GM04503 (cell line): Measurements from ENCODE around the gene BUD13.
A peak's percentile ranks its signal among the peaks of the same experiment; 100 is the strongest.

Source experiments
- DNase-seq: peaks from one replicate; pipeline ENCODE4 v3.0.0-alpha.2; 2012; ENCODE audit warnings: low read depth

BUD13 gene

DNA sequence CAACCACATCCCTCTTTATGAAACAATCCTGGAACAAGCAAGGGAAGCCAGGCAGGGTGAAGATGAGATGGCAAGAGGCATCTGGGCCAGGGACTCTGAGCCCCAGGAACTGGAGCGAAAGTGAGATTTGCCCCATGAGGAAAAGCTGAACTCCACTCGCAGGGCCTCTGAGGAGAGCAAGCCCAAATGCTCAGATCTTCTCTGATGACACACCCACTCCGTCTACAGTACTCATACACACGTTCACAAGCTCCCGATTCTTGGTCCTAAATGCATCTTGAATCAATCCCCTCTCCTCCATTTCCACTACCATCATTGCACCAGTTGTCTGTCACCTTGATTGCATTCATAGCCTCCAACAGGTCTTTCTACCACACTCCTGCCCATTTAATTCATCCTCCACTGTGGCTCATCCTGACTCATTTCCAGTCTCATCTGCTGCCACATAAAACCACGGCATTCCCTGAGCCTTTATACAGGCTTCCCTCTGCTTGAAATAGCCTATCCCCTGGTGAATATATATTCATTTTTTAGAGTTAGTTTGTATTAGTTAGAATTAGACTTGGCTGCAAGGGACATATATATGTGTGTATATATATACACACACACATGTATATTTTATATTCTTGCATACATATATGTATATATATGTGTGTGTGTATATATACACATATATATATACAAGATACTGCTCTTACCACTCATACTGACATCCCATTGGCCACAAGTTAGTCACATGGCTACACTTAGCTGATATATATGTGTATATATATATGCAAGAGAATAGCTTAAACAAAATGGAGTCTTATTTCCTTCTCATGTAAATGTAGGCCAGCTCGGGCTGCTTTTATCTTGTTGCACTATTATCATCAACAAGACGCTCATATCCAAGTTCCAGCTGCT, 20.3 kb upstream of the BUD13 start:
- peak; percentile 51 for DNase-seq

DNA sequence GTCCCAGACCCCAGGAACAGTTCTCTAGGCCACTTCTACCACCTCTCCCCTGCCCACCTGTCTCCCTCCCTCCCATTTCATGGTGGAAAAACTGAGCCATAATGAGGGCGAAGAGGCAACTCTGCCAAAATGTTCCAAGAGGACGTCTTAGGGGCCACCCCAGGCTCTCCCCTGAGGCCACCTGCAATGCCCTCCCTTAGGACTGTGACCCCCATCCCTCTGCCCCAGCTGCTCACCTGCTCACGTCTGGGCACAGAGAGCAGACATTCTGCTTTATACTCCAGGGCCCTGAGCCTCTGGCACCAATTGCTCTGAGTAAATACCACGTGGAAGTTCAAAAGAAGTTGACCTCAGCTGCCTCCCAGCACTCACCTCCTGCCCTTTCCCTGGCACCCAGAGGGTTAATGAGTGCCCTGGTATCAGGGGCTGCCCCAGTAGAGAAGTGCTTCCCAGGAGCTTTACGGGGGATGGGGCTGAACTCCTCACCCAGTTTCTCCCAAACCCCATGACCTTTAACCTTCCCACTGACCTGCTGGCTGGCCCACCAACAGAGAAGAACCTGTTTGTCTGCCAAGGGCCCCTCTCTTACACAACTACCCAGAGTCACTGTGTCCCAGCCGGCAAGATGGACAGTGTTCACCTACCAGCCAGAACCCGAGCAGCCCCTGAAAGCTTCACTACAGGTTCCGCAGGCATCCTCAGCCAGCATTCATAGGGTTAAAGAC, 19.5 kb upstream of the BUD13 start:
- no peak for DNase-seq

DNA sequence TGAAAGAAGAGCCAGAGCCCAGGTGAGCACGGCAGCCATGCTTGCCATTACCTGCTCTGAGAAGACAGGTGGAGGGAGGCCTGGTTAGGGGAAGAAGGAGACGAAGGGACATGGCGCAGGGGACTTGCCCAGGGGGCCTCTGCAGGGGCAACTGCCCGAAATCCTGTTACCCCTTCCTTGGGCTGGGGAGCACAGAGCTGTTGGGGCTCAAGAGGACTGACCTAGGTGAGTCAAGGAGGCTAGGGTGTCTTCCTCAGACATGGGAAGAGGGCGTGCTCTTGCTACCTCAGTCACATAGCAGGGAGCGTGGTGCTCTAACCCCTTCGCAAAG, 19.0 kb upstream of the BUD13 start, which contains the start of gene APOA5:
Gene APOA5, minus strand, starts transcription at position 67 of the 331 bp plus-strand sequence. Its CDS starts 19 bp downstream, at position 48.
- DNase-seq = no peak

DNA sequence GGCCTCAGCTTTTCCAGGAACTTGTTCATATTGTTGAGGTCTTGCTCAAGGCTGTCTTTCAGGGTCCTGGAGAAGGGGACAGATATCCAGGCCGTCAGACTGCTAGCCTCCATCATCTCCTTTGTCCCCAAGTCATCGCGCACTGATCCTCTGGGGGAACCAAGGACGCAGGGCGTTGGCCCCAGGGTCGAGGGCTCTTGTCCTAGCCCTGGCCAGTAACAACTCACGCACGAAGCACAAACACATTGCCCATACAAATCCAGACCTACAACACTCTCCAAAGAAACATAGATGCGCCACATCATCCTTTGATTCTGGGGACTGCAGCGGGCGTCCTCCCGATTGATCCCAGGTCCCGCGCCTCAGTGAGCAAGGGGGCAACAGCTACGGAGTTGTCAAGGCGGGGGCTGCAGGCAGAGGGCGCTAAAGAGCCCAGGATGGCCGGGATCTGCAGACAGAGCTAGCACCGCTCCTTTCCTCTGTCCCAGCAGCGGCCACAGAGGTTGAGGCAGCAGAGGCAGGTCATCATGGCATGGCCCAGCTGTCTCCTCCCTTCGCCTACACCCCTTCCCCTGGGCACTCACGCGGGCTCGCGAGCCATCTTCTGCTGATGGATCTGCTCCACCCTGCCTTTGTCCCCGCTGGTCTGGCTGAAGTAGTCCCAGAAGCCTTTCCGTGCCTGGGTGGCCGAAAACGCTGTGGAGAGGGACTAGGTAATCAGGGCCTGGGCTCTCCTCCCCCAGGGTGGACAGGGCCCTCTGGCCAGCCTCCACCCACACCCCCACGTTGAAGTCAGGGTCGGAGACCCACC, 18.4 kb upstream of the BUD13 start:
- DNase-seq = no peak

DNA sequence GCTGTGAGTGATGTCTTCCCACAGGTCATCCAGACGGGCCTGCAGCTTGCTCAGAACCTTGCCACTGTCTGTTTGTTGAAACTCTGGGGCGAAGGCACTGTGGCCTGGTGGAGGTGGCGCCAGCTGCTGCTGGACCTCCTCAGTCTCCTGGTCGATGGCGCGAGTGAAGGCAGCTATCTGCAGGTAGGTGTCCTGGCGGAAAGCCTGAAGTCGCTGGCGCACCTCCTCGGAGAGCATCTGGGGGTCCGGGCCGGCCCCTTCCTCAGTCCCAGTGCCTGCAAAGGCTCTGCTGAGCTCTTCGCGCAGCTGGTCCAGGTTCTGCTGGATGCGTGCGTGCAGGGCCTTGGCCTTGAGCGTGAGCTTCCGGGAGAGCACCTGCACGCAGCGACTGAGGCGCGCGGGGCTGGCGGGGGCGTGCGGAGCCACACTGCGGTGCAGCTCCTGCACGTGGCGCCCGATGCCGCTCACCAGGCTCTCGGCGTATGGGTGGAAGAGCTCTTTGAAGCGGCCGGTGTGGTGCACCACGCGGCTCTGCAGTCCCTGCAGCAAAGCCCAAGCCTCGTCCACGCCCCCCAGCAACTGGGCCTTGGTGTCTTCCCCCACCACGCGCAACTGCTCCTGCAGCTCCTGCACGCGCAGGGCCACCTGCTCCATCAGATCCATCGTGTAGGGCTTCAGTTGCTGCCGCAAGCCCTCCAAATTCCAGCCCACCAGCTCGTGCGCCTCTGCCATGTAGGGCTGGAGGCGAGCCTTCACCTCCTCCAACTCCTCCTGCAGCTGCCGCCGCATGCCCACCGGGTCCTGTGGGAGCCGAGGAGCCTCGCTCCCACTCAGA, 17.6 kb upstream of the BUD13 start:
- DNase-seq = no peak

DNA sequence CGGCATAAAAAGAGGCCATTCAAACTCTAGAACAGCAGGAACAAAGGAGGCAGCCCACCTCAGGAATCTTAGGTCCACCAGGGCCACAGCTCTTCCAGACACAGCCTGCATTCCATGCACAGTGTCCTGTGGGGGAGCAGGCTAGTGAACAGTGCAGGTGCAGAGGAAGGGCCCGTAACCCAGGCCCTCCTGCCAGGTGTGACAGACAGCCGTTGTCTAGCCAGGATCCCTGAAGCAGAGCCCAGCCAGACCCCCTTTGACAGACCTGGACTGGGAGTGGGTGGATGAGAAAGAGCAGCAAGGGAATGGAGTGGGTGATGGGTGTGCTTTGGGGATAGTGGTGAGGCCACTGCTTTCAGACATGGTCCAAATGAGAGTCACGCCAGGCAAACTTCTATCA, 16.2 kb upstream of the BUD13 start:
- DNase-seq = no peak

DNA sequence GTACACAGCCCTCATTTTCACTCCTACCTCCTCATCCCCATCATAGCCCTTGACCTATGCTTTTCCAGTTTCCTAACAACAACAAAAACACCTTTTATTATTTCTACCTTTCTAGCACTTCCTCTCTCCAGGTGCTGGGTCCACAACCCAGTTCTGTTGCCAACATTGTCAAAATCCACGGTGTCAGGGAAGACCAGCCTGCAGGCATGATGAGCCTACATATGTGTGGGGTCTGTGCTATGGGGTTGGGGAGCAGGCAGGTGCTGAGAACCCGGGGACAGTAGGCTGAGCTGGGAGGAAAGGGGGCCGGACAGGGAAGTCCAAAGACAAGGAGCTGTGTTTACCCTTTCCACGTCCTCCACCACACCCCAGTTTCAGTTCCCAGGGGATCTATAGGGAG, 15.7 kb upstream of the BUD13 start:
- DNase-seq = no peak

DNA sequence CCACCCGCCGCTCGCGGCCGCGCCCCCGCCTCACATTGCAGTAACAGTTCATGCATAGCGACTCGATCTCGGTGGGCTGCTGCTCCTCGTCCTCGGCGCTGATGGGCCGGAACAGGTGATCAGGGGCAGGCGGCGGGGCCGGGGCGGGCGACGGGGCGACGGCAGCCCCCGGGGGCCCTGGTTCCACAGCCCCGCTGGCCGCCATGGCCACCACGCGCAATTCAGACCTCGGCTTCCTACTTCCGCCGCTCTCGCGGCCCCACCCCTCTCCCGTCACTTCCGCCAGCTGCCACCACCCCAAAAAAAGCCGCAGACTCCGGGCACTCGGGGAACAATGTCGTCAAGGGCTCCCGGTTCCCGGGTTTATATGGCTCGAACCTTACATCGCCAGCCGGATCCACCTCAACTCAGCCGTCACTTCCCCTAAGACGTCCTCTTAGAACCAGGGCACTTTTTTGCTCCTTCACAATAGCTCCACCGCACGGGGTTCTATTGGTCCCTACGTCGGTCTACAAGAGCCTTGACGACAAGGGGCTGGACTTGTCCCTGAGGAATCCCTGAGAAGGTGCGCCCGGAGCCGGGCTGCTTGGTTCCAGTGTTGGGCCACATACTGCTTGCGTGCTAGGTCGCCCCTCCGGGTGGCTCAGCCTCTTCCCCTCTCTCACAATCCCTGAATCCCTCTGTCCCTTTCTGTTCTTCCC, 15.1 kb upstream of the BUD13 start, which contains the start of gene ZPR1:
Gene ZPR1, minus strand, starts transcription at position 238 of the 701 bp plus-strand sequence. Its CDS starts 33 bp downstream, at position 205.
- peak; percentile 27 for DNase-seq

DNA sequence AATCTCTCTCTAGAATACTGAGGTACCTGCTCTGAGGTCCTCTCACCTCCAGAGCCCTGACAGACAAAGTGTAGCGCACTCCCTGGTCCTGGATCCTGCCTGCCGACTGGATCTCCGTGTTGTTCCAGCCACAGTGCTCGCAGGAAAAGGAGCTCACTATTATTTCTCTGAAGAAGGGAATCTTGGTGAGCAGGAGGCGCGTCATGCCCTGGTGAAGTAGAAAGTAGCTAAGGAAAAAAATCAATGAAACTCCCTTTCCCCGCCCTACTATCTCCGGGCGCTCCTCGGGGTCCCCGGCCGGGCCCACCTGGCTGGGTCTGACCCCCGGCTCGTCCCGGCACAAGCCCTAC, 14.6 kb upstream of the BUD13 start:
- no peak for DNase-seq

DNA sequence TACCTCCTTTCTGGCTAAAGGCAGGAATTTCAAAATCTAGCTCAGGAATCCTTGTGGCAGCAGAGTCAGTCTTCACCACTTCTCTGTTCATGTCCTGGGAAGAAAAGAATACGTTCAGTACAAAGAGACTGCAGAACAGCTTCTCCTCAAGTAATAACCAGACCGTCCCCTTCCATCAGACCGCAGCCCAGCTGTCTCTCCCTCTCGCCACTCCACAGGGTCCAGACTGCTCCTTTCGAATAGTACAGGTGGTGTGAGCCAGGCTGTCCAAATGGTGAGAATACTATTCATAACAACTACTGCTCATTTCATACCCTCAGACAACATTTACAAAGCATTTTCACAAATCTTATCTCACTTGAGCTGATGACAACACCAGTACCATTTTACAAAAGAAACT, 14.2 kb upstream of the BUD13 start:
- DNase-seq = no peak

DNA sequence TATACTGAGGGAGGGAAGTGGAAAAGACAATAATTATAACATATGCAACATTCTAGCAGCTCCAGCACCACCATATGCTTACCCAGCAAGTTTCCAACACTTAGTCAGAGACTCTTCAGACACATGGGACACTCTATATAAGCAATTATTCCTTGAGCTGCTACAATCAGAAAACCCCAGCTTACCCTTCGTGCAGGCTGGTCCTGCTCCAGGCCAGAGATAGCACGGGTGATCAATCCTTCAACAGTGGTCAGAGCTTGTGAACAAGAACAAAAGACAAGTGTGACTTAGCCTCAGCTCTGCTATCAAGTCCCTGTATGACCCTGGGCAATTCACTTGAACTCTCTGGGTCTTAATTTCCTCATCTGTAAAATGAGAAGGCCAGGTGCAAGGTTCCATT, 13.5 kb upstream of the BUD13 start:
- no peak for DNase-seq

DNA sequence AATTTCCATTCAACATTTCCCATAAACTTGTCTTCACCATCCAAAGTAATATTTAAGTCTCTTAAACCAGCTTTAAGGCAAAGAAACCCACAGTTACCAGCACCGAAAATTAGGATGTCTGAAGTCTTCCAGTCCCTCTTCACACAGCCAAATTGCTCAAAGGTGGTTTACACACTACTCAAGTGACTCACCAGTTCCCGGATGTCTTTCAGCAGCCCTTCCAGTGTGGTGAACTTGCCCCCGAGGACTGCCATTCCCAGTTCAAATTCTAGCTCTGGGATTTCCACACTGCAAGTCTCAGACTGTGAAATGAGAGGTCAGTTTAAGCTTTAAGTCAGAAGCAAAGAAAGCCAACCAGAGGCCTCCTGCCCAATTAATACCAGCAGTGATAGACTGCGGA, 9.9 kb upstream of the BUD13 start:
- peak; percentile 29 for DNase-seq

DNA sequence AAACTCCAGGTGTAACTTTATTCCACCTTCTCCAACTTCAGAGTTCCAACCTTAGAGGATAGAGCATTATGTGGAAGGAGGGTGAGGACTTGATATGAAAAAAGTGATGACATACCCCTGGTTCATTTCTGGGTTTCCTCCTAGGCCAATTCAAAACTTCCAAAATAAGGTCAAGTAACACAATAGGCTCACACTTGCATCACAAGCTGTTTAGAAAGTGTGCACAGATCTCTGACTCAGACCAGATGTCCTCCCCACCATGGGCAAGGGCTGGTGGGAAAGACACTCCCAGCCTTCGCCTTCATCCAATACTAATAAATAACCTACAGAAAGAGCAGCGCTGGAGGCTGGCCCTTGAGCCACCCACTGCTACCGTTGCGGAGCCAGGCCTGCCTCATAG, 5.8 kb upstream of the BUD13 start:
- DNase-seq = no peak

DNA sequence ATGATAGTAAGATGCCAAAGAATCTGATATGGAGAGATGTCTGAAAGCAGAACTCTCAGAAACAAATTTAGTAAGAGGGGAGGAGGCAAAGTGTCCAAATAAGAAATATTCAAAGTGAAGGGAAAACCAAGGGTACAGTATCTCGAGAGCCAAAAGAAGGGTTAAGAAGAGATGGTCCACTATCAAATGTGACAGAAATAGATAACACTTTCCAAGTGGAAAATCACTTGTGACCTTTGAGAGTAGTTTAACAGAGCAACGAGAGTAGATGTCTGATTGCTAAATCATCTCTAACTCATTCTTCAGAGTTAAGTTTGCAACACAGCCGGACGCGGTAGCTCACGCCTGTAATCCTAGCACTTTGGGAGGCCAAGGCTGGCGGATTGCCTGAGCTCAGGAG, 4.3 kb upstream of the BUD13 start:
- DNase-seq = no peak

DNA sequence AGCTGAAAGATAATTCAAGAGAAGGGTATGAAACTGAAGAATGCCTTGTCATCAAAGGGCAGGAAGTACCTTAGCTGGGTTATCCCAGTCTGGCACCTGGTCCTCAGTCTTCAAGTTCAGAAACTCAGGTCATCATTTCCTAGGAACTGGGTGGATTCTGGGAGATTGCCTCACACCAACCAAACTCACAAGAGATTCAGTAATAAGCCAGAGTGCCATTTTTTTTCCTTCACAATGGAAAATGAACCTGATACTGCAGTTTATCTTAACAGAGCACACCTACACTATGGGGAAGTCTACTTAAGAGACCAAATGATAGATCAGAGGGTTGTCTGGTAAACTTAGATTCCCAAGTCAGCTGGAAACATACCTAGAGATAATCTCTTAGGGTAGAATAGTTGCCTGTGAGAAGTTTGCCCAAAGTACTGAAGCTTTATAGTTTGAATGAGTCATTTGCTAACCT, 3.8 kb upstream of the BUD13 start:
- DNase-seq = no peak

DNA sequence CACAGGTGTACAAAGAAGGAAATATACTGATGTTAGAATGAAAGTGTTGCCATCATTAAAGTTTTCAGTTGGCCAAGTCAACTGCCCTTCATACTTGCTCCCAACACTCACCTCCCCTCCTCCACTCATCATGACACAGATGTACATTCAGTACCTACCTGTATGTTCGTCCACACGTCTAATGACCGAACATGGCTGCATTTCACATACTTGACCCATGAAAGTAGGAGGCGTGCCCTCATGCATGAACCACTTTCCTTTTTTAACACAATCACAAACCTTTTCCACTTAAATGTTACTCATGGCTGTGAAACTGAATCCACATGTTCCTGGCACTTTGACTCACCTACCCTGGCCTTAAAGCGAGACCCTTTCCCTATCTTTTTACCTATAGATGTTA, 3.2 kb upstream of the BUD13 start:
- DNase-seq = no peak

DNA sequence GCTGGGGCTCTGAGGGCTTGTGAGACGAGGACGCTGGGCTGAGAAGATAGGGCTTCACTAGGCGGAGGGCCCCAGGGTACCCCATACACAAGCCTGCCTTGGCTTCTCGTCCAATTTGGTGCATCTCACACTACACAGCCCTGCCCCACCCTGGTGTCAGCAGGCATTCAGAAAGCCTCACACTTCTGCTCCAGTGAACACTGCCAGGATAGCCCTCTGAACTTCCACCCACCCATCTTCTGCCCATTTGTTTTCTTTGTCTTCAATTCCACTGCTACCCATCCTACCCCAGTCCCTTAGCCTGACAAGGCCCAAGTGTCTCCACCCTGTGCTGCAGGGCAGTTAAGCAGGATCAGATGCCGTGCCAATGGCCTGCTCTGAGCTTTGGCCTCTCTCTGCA, 1.9 kb upstream of the BUD13 start:
- DNase-seq = no peak

DNA sequence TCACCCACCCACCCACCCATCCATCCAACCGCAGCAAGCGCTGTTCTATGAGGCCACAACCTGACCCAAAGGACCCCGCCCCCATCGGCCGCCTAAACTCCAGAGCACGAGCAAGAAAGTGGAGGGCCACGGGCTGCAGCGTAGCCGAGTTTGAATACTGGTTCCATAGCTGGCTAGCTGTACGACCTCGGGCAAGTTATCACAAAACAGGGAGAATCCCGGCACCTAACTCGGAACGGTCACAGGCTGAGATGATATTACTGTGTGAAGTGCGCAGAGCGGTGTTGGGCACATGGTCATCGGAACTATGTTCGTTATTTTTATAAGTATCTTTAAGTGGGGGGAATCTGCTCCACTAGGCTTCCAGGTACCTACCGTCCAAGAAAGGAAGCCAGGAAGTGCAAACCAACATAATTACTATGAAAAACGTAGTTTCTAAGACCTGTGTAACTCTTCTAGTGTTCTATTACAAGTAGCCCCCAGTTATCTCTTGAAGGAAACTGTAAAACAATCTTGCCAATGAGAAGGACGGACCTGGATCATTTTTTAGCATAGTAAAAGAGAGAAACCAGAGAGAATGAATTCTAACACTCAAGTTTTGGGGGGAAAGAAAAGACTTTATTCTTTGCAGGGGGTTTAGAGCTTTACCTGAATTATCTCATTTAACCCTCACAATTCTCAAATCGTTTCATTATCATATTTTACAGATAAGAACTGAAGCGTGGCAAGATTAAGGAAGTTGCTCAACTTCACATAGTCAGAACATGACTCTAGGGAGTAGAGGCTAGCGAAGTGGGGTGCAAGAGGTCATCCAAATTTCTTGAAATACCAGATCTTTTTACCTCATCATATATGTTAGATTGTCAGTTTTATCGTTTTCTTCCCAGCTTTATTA, 663 bp upstream of the BUD13 start:
- no peak for DNase-seq

DNA sequence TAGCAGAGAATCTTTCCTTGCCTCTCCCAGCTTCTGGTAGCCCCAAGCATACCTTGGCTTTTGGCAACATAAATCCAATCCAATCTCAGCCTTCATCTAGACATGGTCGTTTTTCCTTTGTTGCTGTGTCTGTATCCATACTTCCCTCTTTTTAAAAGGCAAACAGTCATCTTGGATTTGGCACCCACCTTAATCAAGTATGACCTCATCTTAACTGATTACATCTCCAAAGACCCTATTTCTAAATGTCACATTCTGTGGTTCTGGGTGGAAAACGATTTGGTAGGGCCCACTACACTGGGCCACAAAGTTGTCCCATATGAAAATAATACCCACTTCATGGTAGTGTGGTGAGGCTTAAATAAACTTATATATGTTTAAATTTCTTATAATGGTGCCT, 852 bp downstream of the BUD13 start:
- DNase-seq = no peak

DNA sequence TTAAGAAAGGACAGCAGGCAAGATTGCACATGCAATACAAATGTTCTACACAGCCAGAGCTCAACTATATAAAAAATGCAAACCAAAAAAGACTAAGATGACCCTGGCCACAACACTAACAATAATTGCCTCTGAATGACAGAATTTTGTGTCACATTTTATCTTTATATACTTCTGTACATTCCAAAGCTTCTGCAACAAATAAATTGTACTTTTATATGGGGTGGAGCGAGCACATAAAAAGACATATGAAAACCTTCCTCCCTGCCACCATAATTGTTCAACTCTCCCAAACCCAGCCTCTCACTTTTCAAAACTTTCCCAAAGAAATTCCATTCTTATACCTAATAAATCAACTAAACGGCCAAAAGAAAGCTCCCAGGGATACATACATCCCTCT, 10.7 kb downstream of the BUD13 start:
- no peak for DNase-seq
